ENCODE data around the gene SERPING1. TPM values are rescaled to one million over a fixed set of nuclear protein-coding genes. Genes with fewer than 3 reads are reported as not detected.

The SERPING1 gene
- 100 to 1,000 TPM; 107 to 343 (median 196) TPM for total RNA-seq

DNA sequence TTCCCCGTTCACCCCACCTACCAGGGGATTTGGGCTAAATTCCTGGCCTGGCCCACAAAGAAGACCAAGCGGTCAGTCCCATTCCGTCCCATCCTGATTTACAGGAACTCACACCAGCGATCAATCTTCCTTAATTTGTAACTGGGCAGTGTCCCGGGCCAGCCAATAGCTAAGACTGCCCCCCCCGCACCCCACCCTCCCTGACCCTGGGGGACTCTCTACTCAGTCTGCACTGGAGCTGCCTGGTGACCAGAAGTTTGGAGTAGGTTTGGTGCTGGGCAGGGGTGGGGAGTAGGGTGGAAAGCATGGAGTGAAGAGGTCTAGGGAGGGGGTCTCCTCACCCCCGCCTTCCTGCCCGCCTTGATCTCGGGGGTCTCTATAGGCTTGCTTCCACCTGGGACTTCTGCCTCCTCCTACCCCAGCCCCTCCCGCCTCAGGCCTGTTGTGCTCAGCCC lies at the start of gene SERPING1:
Gene SERPING1 (plus strand): TSS at position 225 of the 455 bp plus-strand sequence. CDS start 586 bp downstream, outside the sequence.
- WGBS, 2 donors = 31 to 36% methylated on average over 9 to 10 of the region's 10 CpGs

DNA sequence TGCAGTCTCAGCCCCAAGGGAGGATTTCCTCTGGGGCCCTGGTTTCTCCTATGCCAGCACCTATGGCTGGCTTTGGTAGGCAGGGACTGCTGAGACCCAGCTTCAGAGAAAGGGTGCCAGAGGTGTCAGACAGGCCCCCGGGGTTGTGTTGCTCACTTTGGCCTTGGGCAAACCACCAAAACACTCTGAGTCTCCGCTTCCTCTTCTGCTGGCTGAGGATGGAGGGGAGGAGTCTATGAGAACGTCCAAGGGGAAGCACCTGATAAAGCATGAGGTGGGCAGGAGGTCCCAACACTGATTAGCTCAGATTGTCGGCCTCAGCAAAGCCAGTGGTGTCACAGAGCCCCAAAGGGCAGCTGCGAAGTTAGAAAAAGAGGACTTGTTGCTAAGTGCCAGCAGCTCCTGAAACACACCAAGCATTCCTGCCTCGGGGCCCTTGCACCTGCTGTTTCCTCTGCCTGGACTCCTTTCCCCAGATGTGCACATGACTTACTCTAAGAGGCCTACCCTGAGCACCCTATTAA lies 49.6 kb upstream of the SERPING1 start:
- 55 to 78% methylated on average over 6 of the region's 6 CpGs for WGBS, 2 donors
- intact Hi-C loops (cut with DNase I) = no loop called here

More for the DNA sequence above, at the start of gene SERPING1:
- Histone ChIP-seq H3K9me3 (no peaks in the 10 kb centered on the region), H3K27ac (peak within 1 kb of the TSS; percentile 56 to 91 (median 87)), H3K4me3 (replicated peaks in 1 of 3) (peak within 1 kb of the TSS in 2 of 3 donors; percentile 10 to 57), H3K27me3 (no peaks in the 10 kb centered on the region), H3K36me3 (no peaks in the 10 kb centered on the region), H3K4me1 (peaks cover 14 to 31% of the 10 kb centered on the region in 2 donors)
- TF ChIP-seq POLR2A (IDR thresholded peaks at IDR 0.05) = no peak
- TF ChIP-seq, protein P1, sequence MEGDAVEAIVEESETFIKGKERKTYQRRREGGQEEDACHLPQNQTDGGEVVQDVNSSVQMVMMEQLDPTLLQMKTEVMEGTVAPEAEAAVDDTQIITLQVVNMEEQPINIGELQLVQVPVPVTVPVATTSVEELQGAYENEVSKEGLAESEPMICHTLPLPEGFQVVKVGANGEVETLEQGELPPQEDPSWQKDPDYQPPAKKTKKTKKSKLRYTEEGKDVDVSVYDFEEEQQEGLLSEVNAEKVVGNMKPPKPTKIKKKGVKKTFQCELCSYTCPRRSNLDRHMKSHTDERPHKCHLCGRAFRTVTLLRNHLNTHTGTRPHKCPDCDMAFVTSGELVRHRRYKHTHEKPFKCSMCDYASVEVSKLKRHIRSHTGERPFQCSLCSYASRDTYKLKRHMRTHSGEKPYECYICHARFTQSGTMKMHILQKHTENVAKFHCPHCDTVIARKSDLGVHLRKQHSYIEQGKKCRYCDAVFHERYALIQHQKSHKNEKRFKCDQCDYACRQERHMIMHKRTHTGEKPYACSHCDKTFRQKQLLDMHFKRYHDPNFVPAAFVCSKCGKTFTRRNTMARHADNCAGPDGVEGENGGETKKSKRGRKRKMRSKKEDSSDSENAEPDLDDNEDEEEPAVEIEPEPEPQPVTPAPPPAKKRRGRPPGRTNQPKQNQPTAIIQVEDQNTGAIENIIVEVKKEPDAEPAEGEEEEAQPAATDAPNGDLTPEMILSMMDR (IDR thresholded peaks at IDR 0.05) = no peak
- DNase-seq = peak; percentile 25 to 49
- intact Hi-C loops (cut with DNase I) = no loop called here

DNA sequence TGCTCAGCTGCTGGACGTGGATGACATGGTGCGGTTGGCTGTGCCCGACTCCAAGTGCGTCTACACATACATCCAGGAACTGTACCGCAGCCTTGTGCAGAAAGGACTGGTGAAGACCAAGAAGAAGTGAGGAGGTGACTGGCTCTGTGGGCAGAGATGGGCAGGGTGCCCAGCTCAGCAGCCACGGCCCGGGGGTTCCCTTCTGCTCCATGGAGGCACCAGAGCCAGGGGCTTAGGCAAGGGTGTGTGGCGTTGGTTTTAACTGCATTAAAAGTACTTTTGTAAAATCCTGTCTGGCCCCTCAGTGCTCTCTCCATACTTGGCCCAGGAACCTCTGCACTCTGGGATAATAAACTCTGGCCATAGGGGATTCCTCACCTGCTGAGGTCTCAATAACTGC lies 47.5 kb upstream of the SERPING1 start:
- no peak for DNase-seq
- H3K4me3 ChIP-seq (replicated peaks in 1 of 3) = no peak overlapping the region
- TF ChIP-seq, protein P1 (IDR thresholded peaks at IDR 0.05) = no peak
- TF ChIP-seq POLR2A (IDR thresholded peaks at IDR 0.05) = no peak
- no peaks in the 10 kb centered on the region for H3K4me1 ChIP-seq
- H3K27ac ChIP-seq = no peak overlapping the region
- peaks cover 44 to 48% of the 10 kb centered on the region in 2 donors for H3K36me3 ChIP-seq
- intact Hi-C loops (cut with DNase I) = no loop called here
- 86 to 94% methylated on average over 7 to 8 of the region's 8 CpGs for WGBS, 2 donors
- H3K27me3 ChIP-seq = no peaks in the 10 kb centered on the region
- H3K9me3 ChIP-seq = no peaks in the 10 kb centered on the region

More for the DNA sequence above, 49.6 kb upstream of the SERPING1 start:
- no peaks in the 10 kb centered on the region for H3K4me1 ChIP-seq
- no peaks in the 10 kb centered on the region for H3K9me3 ChIP-seq
- peaks cover 29 to 32% of the 10 kb centered on the region in 2 donors for H3K36me3 ChIP-seq
- H3K27ac ChIP-seq = no peak overlapping the region
- TF ChIP-seq, protein P1 (IDR thresholded peaks at IDR 0.05) = no peak
- TF ChIP-seq POLR2A (IDR thresholded peaks at IDR 0.05) = no peak
- no peaks in the 10 kb centered on the region for H3K27me3 ChIP-seq
- H3K4me3 ChIP-seq (replicated peaks in 1 of 3) = no peak overlapping the region
- DNase-seq = no peak

DNA sequence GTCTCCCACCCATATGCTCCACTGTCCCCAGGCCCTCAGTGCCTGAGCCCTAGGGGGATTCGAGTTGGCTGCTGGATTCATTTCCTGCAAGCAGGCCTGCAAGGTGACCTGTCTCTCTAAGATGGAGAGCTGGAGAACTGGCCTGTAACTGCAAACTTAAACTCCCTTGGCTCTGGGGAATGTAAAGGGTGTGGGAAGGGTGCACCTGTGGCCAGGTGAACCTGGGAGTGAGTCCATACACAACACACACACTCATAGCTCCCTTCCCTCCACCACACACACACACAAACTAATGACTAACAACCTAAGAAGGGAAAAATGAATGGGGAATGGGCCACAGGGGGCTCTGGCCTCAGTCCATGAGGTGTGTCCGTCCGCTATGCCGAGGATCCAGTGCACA lies 45.5 kb upstream of the SERPING1 start:
- H3K27ac ChIP-seq = no peak overlapping the region
- WGBS, 2 donors = 91 to 93% methylated on average over 4 of the region's 4 CpGs
- H3K36me3 ChIP-seq = peaks cover 44 to 49% of the 10 kb centered on the region in 2 donors
- no peak for DNase-seq
- no peak overlapping the region for H3K4me3 ChIP-seq (replicated peaks in 1 of 3)
- H3K9me3 ChIP-seq = no peaks in the 10 kb centered on the region
- intact Hi-C loops (cut with DNase I) = no loop called here
- H3K4me1 ChIP-seq = no peaks in the 10 kb centered on the region
- H3K27me3 ChIP-seq = no peaks in the 10 kb centered on the region
- TF ChIP-seq, protein P1 (IDR thresholded peaks at IDR 0.05) = no peak
- TF ChIP-seq POLR2A (IDR thresholded peaks at IDR 0.05) = no peak

DNA sequence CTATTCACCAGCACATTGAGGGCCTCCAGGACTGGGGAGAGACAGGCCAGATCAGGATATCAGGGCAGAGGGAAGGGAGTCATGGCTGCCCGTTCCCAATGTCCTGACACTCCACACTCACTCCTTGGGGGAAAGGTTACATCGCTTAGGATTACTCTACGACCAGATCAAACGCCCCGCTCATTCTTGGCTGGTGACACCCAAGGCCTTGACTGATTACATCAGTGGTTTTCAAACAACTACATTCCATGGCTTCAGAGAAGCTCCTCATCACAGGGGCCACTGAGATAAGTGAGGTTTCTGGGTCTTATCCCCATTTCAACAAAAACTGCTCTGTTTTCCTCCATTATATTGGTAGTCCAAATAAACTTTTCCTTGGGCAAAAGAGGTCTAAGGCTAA lies 45.0 kb upstream of the SERPING1 start:
- 91 to 93% methylated on average over 5 of the region's 5 CpGs for WGBS, 2 donors
- no peaks in the 10 kb centered on the region for H3K9me3 ChIP-seq
- no peaks in the 10 kb centered on the region for H3K27me3 ChIP-seq
- H3K27ac ChIP-seq = no peak overlapping the region
- no peak overlapping the region for H3K4me3 ChIP-seq (replicated peaks in 1 of 3)
- intact Hi-C loops (cut with DNase I) = no loop called here
- H3K4me1 ChIP-seq = no peaks in the 10 kb centered on the region
- peaks cover 45 to 49% of the 10 kb centered on the region in 2 donors for H3K36me3 ChIP-seq
- TF ChIP-seq, protein P1 (IDR thresholded peaks at IDR 0.05) = no peak
- no peak for TF ChIP-seq POLR2A (IDR thresholded peaks at IDR 0.05)
- no peak for DNase-seq

Measured in thyroid gland (tissue), 4 donors.